Superior temporal gyrus (tissue), 1 donor: Measurements from ENCODE around the gene SLC12A1.

Experiments used
- DNase-seq: peaks from one replicate; pipeline ENCODE4 v3.0.0-alpha.2; 2016; ENCODE audit errors: extremely low spot score

The SLC12A1 gene

GRCh38 chr15:48205981-48206380 is at the start of gene SLC12A1:
Gene SLC12A1, plus strand, starts transcription at chr15:48206302. Its CDS starts 1,418 bp downstream, at chr15:48207720.
- no peak for DNase-seq

DNA sequence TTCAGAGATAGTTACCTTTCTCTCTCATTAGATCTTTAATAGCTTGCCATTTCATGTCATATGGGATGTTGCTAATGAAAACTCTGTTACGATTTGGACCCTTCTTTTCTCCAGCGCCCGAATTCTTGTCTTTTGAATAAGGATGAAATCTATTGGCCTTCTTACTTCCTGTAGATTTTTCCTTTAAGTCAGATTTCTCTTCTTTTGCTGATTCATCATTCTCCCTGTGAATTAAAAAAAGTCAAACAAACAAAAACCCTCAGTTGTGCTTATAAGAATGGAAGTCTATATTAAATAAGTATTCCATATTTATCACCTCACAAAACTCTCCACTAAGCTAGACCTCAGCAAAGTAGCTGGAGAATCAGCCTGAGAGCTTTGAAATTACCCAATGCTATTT is 37.5 kb upstream of the SLC12A1 start:
- no peak for DNase-seq

- no peak for DNase-seq
Measured at GRCh38 chr15:48170981-48171380, 35.1 kb upstream of the SLC12A1 start.

- DNase-seq: no peak
Measured at GRCh38 chr15:48175126-48175525, 31.0 kb upstream of the SLC12A1 start.

- DNase-seq: no peak
Measured at GRCh38 chr15:48176112-48176511, 30.0 kb upstream of the SLC12A1 start.

- no peak for DNase-seq
Measured at GRCh38 chr15:48176957-48177356, 29.1 kb upstream of the SLC12A1 start.

GRCh38 chr15:48177383-48177765 is 28.7 kb upstream of the SLC12A1 start:
- DNase-seq: peak; percentile 73

- DNase-seq: peak; percentile 65
Measured at GRCh38 chr15:48177766-48178647, 28.1 kb upstream of the SLC12A1 start, which contains the start of gene MYEF2. Gene MYEF2, minus strand, starts transcription at chr15:48178295. Its CDS starts 58 bp downstream, at chr15:48178237.

- peak; percentile 49 for DNase-seq
Measured at GRCh38 chr15:48178648-48178931, 27.5 kb upstream of the SLC12A1 start.

DNA sequence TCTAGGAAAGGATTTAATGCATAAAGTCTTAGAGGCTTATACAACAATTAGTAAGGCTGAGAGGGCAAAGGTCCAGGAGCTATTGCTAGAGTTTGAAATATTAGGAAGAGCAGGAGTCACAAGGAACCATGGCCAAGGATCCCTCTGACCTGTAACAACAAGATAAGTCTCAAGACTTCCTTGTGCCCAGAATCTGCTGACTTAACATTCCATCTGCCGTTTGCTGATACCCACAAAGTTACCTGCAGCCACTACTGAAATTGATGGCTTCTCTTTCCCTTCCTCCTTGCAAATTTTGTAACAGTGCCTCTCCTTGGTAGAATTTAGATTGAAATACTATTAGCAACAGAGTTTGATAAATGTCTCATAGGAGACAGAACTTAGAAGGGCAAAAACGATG is 23.4 kb upstream of the SLC12A1 start:
- DNase-seq: no peak

- no peak for DNase-seq
Measured at GRCh38 chr15:48185529-48185928, 20.6 kb upstream of the SLC12A1 start.

GRCh38 chr15:48186271-48186670 is 19.8 kb upstream of the SLC12A1 start:
- DNase-seq: no peak

- DNase-seq: peak; percentile 81
Measured at GRCh38 chr15:48190932-48191573, 15.0 kb upstream of the SLC12A1 start.

- peak; percentile 60 for DNase-seq
Measured at GRCh38 chr15:48191574-48192225, 14.4 kb upstream of the SLC12A1 start, which contains the start of gene CTXN2. Gene CTXN2, plus strand, starts transcription at chr15:48191665. Its CDS starts 9,636 bp downstream, at chr15:48201301.

DNA sequence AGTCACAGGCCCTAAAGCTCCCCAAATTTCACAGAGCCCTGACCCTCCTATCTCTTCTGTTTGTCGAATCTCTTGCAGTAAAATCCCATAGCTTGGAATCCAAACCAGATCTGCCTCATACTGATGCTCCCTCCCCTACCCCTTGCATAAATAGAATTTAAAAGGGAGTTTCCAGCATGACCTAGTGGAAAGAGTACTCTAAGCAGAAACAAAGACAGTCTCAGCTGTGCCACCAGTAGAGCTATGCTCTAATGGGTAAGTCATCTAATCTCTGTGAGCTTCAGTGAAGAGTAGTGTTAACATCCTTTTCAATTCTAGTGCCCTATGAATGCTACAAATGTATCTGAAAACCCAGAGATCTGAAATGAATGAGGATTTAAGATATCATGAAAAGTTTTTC is 4.0 kb upstream of the SLC12A1 start:
- DNase-seq: no peak

DNA sequence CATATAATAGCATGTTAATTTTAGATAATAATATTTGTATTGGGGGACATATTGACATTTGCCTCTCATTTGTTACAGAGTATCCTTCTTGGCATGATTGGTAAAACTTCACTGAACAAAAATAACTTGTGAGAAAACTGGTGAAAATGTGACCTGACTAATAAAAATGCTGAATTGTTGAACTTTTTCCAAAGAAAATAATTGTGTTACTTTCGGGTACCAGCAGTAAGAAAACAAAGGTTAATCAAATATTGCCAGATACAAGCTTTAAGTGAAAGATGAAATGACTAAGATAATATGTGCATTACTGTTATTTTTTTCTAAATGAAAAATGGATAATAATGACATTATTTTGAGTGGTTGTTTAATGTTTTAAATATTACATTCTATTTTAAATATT is 15.2 kb downstream of the SLC12A1 start:
- DNase-seq: no peak

GRCh38 chr15:48221885-48222284 is 15.8 kb downstream of the SLC12A1 start:
- DNase-seq: no peak

GRCh38 chr15:48222627-48223026 is 16.5 kb downstream of the SLC12A1 start:
- DNase-seq: no peak

DNA sequence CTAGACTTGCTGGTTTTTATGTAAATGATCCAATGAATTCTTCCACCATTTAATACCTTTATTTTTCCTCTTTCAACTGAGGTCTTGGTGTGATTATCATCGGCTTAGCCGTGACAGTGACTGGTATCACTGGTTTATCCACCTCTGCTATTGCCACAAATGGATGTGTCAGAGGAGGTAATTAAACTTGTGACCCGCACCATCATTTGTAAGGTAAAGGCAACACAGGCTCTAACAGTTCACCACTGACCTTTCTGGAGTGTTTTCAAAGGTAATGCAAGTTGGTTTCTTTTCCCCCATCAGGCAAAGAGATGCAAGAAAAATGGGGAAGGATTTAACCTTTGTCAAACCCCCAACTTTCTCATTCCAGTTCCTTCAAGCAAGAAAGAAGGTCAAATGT is 19.7 kb downstream of the SLC12A1 start:
- DNase-seq: no peak

DNA sequence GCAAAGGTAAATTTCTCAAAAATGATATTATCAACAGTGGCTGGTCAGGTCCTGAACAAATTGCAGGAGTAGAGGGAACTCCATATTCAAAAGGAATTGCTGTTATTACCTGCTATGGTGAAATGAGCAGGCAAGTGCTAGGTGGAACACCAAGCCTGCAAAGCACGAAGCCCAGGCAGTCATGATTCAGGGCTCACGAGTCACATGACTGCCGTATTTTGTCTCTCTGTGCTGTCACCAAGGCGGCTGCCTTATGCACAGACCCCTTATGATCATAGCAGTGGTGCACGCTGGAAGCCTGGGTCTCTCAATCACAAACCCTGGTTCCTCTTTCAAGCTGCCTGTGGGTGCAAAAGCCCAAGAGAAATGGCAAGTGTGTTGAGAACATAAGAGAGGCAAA is 24.4 kb downstream of the SLC12A1 start:
- DNase-seq: no peak

GRCh38 chr15:48233246-48233645 is 27.1 kb downstream of the SLC12A1 start:
- DNase-seq: no peak

DNA sequence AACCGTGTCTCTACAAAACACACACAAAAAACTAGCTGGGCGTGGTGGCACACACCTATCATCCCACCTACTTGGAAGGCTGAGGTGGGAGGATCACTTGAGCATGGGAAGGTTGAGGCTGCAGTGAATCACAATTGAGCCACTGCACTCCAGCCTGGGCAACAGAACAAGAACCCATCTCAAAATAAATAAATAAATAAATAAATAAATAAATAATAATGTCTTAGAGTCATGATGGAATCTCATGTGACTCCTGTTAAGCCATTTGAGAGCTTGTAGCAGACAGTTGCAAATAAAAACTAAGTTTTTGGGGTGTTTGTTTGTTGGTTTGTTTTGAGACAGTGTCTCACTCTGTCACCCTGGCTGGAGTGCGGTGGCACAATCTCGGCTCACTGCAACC is 33.2 kb downstream of the SLC12A1 start:
- no peak for DNase-seq

- DNase-seq: no peak
Measured at GRCh38 chr15:48242015-48242414, 35.9 kb downstream of the SLC12A1 start.
